Brain microvascular endothelial cell (primary cell): Measurements from ENCODE around the gene SLC2A9.

Source experiments
- DNase-seq: peaks from one replicate; pipeline ENCODE4 v3.0.0-alpha.2; 2020
- H3K27ac ChIP-seq: fragments of 250-450 bp; sonication (Bioruptor Pico); 2 replicates; pipeline ENCODE4 v1.5.1; 2020; ENCODE audit warnings: mild to moderate bottlenecking, moderate library complexity
- H3K27me3 ChIP-seq: fragments of 250-450 bp; sonication (Bioruptor Pico); replicated peaks from 2 replicates; pipeline ENCODE4 v1.5.1; 2020; ENCODE audit warnings: mild to moderate bottlenecking
- H3K36me3 ChIP-seq: fragments of 250-450 bp; sonication (Bioruptor Pico); replicated peaks from 2 replicates; pipeline ENCODE4 v1.5.1; 2020; ENCODE audit warnings: mild to moderate bottlenecking
- H3K4me3 ChIP-seq: 2 replicates; pipeline ENCODE4 v1.5.1; 2011; ENCODE audit warnings: low read depth, mild to moderate bottlenecking, control low read depth, low read length, moderate library complexity
- in situ Hi-C: cut with HindIII; loops from 2 replicates; pipeline ENCODE4 v1.10.0; 2017; ENCODE audit warnings: low sequenced_read_pairs, low pct_ligation_motif_present
- TF ChIP-seq, protein P1 (sequence below): IDR thresholded peaks from 2 replicates; pipeline ENCODE4 v1.5.1; 2011; ENCODE audit warnings: low read depth, mild to moderate bottlenecking, moderate library complexity, low read length, control low read depth, inconsistent platforms; ENCODE audit errors: missing control alignments

SLC2A9 gene

GRCh38 chr4:9942139-9942538 lies 79.2 kb downstream of the SLC2A9 start:
- TF ChIP-seq, protein P1, sequence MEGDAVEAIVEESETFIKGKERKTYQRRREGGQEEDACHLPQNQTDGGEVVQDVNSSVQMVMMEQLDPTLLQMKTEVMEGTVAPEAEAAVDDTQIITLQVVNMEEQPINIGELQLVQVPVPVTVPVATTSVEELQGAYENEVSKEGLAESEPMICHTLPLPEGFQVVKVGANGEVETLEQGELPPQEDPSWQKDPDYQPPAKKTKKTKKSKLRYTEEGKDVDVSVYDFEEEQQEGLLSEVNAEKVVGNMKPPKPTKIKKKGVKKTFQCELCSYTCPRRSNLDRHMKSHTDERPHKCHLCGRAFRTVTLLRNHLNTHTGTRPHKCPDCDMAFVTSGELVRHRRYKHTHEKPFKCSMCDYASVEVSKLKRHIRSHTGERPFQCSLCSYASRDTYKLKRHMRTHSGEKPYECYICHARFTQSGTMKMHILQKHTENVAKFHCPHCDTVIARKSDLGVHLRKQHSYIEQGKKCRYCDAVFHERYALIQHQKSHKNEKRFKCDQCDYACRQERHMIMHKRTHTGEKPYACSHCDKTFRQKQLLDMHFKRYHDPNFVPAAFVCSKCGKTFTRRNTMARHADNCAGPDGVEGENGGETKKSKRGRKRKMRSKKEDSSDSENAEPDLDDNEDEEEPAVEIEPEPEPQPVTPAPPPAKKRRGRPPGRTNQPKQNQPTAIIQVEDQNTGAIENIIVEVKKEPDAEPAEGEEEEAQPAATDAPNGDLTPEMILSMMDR: no peak
- H3K27ac ChIP-seq: no peak overlapping the region
- no peaks in the 10 kb centered on the region for H3K36me3 ChIP-seq
- no peak for DNase-seq
- no peaks in the 10 kb centered on the region for H3K27me3 ChIP-seq
- no peak overlapping the region for H3K4me3 ChIP-seq
- in situ Hi-C loops: no loop called here

GRCh38 chr4:9940041-9940440 lies 81.3 kb downstream of the SLC2A9 start:
- Histone ChIP-seq H3K4me3 (no peak overlapping the region), H3K27me3 (no peaks in the 10 kb centered on the region), H3K27ac (no peak overlapping the region), H3K36me3 (no peaks in the 10 kb centered on the region)
- TF ChIP-seq, protein P1: no peak
- in situ Hi-C loops: no loop called here
- no peak for DNase-seq

DNA sequence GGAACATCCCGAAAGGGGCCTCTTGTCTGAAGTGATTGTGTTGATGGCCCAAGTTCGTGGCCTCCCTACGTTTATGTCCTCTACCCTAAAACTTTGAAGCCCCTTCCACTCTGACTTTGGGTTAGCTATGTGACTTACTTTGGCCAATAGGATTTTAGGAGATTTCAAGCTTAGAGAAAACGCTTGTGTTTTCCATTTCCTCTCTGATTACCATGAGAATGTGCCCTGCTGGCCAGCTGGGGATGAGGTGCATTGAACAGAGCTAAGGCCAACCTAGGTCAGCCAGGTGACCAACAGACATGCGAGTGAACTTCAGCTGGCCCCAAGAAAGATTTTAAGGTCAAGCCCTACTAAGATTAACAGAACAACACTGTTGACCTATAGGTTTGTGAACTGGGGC lies 82.4 kb downstream of the SLC2A9 start:
- Histone ChIP-seq H3K27me3 (no peaks in the 10 kb centered on the region), H3K27ac (no peak overlapping the region), H3K4me3 (no peak overlapping the region), H3K36me3 (no peaks in the 10 kb centered on the region)
- in situ Hi-C loops: no loop called here
- TF ChIP-seq, protein P1: no peak
- DNase-seq: no peak

DNA sequence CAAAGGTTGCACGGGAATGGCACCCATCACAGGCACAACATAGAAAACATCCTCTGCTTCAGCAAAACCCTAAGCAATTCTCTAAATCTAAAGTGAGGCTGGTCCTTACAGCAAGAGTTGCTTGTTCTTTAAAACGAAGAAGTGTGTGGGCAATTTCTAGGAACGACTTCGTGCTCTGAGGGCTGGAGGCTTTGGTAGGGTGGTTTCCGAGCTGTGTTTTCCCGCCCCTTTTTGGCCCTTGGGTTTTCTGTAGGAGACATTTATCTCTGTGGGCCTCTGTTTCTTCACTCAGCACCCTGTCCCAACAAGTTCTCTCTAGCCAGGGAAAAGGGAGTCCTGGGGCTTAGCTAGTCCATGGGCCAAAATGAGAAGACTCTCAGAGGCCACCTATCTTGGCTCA lies 84.2 kb downstream of the SLC2A9 start:
- TF ChIP-seq, protein P1: no peak
- DNase-seq: no peak
- Histone ChIP-seq H3K4me3 (no peak overlapping the region), H3K27me3 (no peaks in the 10 kb centered on the region), H3K27ac (no peak overlapping the region), H3K36me3 (no peaks in the 10 kb centered on the region)
- in situ Hi-C loops: no loop called here

- H3K27me3 ChIP-seq: no peaks in the 10 kb centered on the region
- H3K36me3 ChIP-seq: no peaks in the 10 kb centered on the region
- TF ChIP-seq, protein P1: no peak
- DNase-seq: peak; percentile 7
- no peak overlapping the region for H3K4me3 ChIP-seq
- H3K27ac ChIP-seq: no peak overlapping the region
- in situ Hi-C loops: no loop called here
Observed at GRCh38 chr4:9936129-9936644, 85.1 kb downstream of the SLC2A9 start.

GRCh38 chr4:9933956-9934355 lies 87.3 kb downstream of the SLC2A9 start:
- H3K27me3 ChIP-seq: no peaks in the 10 kb centered on the region
- H3K36me3 ChIP-seq: no peaks in the 10 kb centered on the region
- in situ Hi-C loops: no loop called here
- TF ChIP-seq, protein P1: no peak
- no peak overlapping the region for H3K27ac ChIP-seq
- no peak overlapping the region for H3K4me3 ChIP-seq
- DNase-seq: no peak
